GM11168 (cell line): ENCODE measurements around the gene FOXQ1.

Experiments used
- in situ Hi-C: fragments of 300-500 bp; cut with MboI; formaldehyde crosslinking; loops from one replicate; pipeline ENCODE4 v1.12.0; 2022; ENCODE audit warnings: low sequenced_read_pairs; ENCODE audit not compliant: unreplicated experiment

Gene FOXQ1

GRCh38 chr6:1290086-1290485 is 21.8 kb upstream of the FOXQ1 start:
- in situ Hi-C loops: no loop called here

- in situ Hi-C loops: no loop called here
Observed at GRCh38 chr6:1290805-1291204, 21.1 kb upstream of the FOXQ1 start.

- in situ Hi-C loops: no loop called here
Observed at GRCh38 chr6:1291381-1291780, 20.5 kb upstream of the FOXQ1 start.

GRCh38 chr6:1295420-1295819 is 16.5 kb upstream of the FOXQ1 start:
- in situ Hi-C loops: no loop called here

- in situ Hi-C loops: no loop called here
Observed at GRCh38 chr6:1296079-1296478, 15.8 kb upstream of the FOXQ1 start.

GRCh38 chr6:1296542-1296941 is 15.4 kb upstream of the FOXQ1 start:
- in situ Hi-C loops: no loop called here

GRCh38 chr6:1297746-1298145 is 14.2 kb upstream of the FOXQ1 start:
- in situ Hi-C loops: no loop called here

GRCh38 chr6:1298768-1299167 is 13.1 kb upstream of the FOXQ1 start:
- in situ Hi-C loops: no loop called here

- in situ Hi-C loops: no loop called here
Observed at GRCh38 chr6:1306133-1306532, 5.8 kb upstream of the FOXQ1 start.

GRCh38 chr6:1309366-1309765 is 2.5 kb upstream of the FOXQ1 start:
- in situ Hi-C loops: no loop called here

GRCh38 chr6:1310628-1311399 is 1.1 kb upstream of the FOXQ1 start:
- in situ Hi-C loops: no loop called here

GRCh38 chr6:1312203-1312472 is 240 bp downstream of the FOXQ1 start:
- in situ Hi-C loops: no loop called here

- in situ Hi-C loops: no loop called here
Observed at GRCh38 chr6:1312473-1313367, 822 bp downstream of the FOXQ1 start.

- in situ Hi-C loops: no loop called here
Observed at GRCh38 chr6:1313384-1313766, 1.5 kb downstream of the FOXQ1 start.

GRCh38 chr6:1313767-1314503 is 2.0 kb downstream of the FOXQ1 start:
- in situ Hi-C loops: no loop called here

GRCh38 chr6:1314617-1315016 is 2.7 kb downstream of the FOXQ1 start:
- in situ Hi-C loops: no loop called here

GRCh38 chr6:1315201-1315559 is 3.3 kb downstream of the FOXQ1 start:
- in situ Hi-C loops: no loop called here

GRCh38 chr6:1315560-1316386 is 3.9 kb downstream of the FOXQ1 start:
- in situ Hi-C loops: no loop called here

GRCh38 chr6:1316489-1316971 is 4.6 kb downstream of the FOXQ1 start:
- in situ Hi-C loops: no loop called here

GRCh38 chr6:1317302-1317815 is 5.5 kb downstream of the FOXQ1 start:
- in situ Hi-C loops: no loop called here
